Tibial artery (tissue), 4 donors: ENCODE measurements around the gene NCKAP5L.

ENCODE experiments used
- DNase-seq, 2 donors: peaks; one replicate each; pipeline ENCODE4 v3.0.0-alpha.2; 2019
- H3K27ac ChIP-seq, 2 donors: fragments of 200-600 bp; sonication (generic) in 1 of 2; 1 replicate in 1 of 2; 2 replicates in 1 of 2; pipeline ENCODE4 v1.5.1; 2018 to 2019; ENCODE audit warnings: mild to moderate bottlenecking in 1 of 2
- H3K27me3 ChIP-seq, 2 donors: fragments of 200-600 bp; sonication (generic) in 1 of 2; one replicate each; pipeline versions ENCODE4 v1.5.1 to v1.6.0; 2016 to 2019
- H3K36me3 ChIP-seq, 3 donors: fragments of 200-600 bp; sonication (generic) in 2 of 3; one replicate each; pipeline ENCODE4 v1.5.1; 2016 to 2019; ENCODE audit warnings: mild to moderate bottlenecking in 2 of 3
- H3K4me1 ChIP-seq, 4 donors: fragments of 200-600 bp; sonication (generic) in 2 of 4; 1 replicate in 3 of 4; 2 replicates in 1 of 4; pipeline ENCODE4 v1.5.1; 2016 to 2019
- H3K4me3 ChIP-seq, 2 donors: fragments of 200-600 bp; sonication (generic) in 1 of 2; 1 replicate in 1 of 2; 2 replicates in 1 of 2; pipeline ENCODE4 v1.5.1; 2018 to 2019; ENCODE audit warnings: mild to moderate bottlenecking in 2 of 2
- H3K9me3 ChIP-seq, 3 donors: fragments of 200-600 bp; sonication (generic) in 1 of 3; one replicate each; pipeline ENCODE4 v1.5.1; 2016 to 2019
- CTCF ChIP-seq, 2 experiments: fragments of 200-600 bp in 1 of 2; fragments of 450-650 bp in 1 of 2; IDR thresholded peaks; one replicate each; pipeline ENCODE4 v1.5.1; 2017 to 2019; ENCODE audit warnings: antibody characterized with exemption in 2 of 2, mild to moderate bottlenecking in 1 of 2, moderate library complexity in 1 of 2
- intact Hi-C: fragments of 100-400 bp; cut with DNase I; formaldehyde crosslinking; loops from one replicate; pipeline ENCODE4 v1.15.0; 2023; ENCODE audit warnings: low total_unique reads

NCKAP5L gene

GRCh38 chr12:49805409-49805808 lies 22.8 kb downstream of the NCKAP5L start:
- Histone ChIP-seq H3K4me3 (no peak overlapping the region), H3K9me3 (no peaks in the 10 kb centered on the region), H3K27ac (no peak overlapping the region), H3K27me3 (no peaks in the 10 kb centered on the region), H3K36me3 (peaks cover 43 to 66% (median 65%) of the 10 kb centered on the region in 3 donors), H3K4me1 (peaks cover 0 to 26% (median 23%) of the 10 kb centered on the region in 4 donors)
- intact Hi-C loops = no loop called here
- no peak for DNase-seq
- no peak for TF ChIP-seq CTCF (IDR thresholded peaks at IDR 0.05)

GRCh38 chr12:49804821-49805220 lies 23.4 kb downstream of the NCKAP5L start:
- Histone ChIP-seq H3K9me3 (no peaks in the 10 kb centered on the region), H3K4me3 (no peak overlapping the region), H3K27me3 (no peaks in the 10 kb centered on the region), H3K4me1 (peaks cover 0 to 20% (median 18%) of the 10 kb centered on the region in 4 donors), H3K27ac (no peak overlapping the region), H3K36me3 (peaks cover 49 to 72% (median 70%) of the 10 kb centered on the region in 3 donors)
- intact Hi-C loops = no loop called here
- no peak for TF ChIP-seq CTCF (IDR thresholded peaks at IDR 0.05)
- no peak for DNase-seq

- DNase-seq = no peak
- TF ChIP-seq CTCF (IDR thresholded peaks at IDR 0.05) = no peak
- Histone ChIP-seq H3K9me3 (no peaks in the 10 kb centered on the region), H3K4me3 (no peak overlapping the region), H3K27ac (no peak overlapping the region), H3K4me1 (peaks cover 0 to 11% (median 9%) of the 10 kb centered on the region in 4 donors), H3K36me3 (peaks cover 56 to 82% (median 78%) of the 10 kb centered on the region in 3 donors), H3K27me3 (no peaks in the 10 kb centered on the region)
- intact Hi-C loops = no loop called here
These were observed 24.3 kb downstream of the NCKAP5L start for GRCh38 chr12:49803693-49804450.

GRCh38 chr12:49801141-49802063 lies 26.8 kb downstream of the NCKAP5L start:
- H3K27me3 ChIP-seq = no peaks in the 10 kb centered on the region
- peaks cover 68 to 100% (median 96%) of the 10 kb centered on the region in 3 donors for H3K36me3 ChIP-seq
- no peak for TF ChIP-seq CTCF (IDR thresholded peaks at IDR 0.05)
- no peak overlapping the region for H3K27ac ChIP-seq
- intact Hi-C loops = no loop called here
- no peaks in the 10 kb centered on the region for H3K4me1 ChIP-seq
- DNase-seq = no peak
- no peak overlapping the region for H3K4me3 ChIP-seq
- H3K9me3 ChIP-seq = no peaks in the 10 kb centered on the region

- H3K4me3 ChIP-seq = no peak overlapping the region
- intact Hi-C loops = no loop called here
- no peak for TF ChIP-seq CTCF (IDR thresholded peaks at IDR 0.05)
- DNase-seq = no peak
- no peaks in the 10 kb centered on the region for H3K27me3 ChIP-seq
- H3K36me3 ChIP-seq = peaks cover 64 to 100% (median 93%) of the 10 kb centered on the region in 3 donors
- no peaks in the 10 kb centered on the region for H3K4me1 ChIP-seq
- no peaks in the 10 kb centered on the region for H3K9me3 ChIP-seq
- H3K27ac ChIP-seq = no peak overlapping the region
These were observed 27.6 kb downstream of the NCKAP5L start for GRCh38 chr12:49800421-49801140.
